Measurements from ENCODE around the gene VAV2. TPM values are rescaled to one million over a fixed set of nuclear protein-coding genes. Genes with fewer than 3 reads are reported as not detected.
A peak's percentile ranks its signal among the peaks of the same experiment; 100 is the strongest.

The VAV2 gene
- total RNA-seq, 4 donors from 2014 or later = 10.3 to 20.1 (median 13.1) TPM

GRCh38 chr9:133971981-133972941, 19.9 kb downstream of the VAV2 start:
- TF ChIP-seq CTCF (IDR thresholded peaks at IDR 0.05) = no peak

GRCh38 chr9:133971121-133971951, 20.8 kb downstream of the VAV2 start:
- H3K4me3 ChIP-seq = no peak overlapping the region
- no peaks in the 10 kb centered on the region for H3K9me3 ChIP-seq
- TF ChIP-seq CTCF (IDR thresholded peaks at IDR 0.05) = no peak
- TF ChIP-seq EP300 (IDR thresholded peaks at IDR 0.05) = no peak
- peak overlapping the region in 1 of 4 donors; percentile 50 for H3K27ac ChIP-seq
- no peak for DNase-seq (ENCODE audit: low spot score in 2 of 2)
- no peaks in the 10 kb centered on the region for H3K36me3 ChIP-seq
- peaks cover 0 to 55% (median 15%) of the 10 kb centered on the region in 4 donors for H3K4me1 ChIP-seq
- H3K27me3 ChIP-seq = no peaks in the 10 kb centered on the region
- 60 to 66% methylated on average over 16 to 21 of the region's 22 CpGs for WGBS, 2 donors

More at GRCh38 chr9:133971981-133972941, 19.9 kb downstream of the VAV2 start:
- 77 to 82% methylated on average over 29 to 30 of the region's 30 CpGs for WGBS, 2 donors
- no peak for DNase-seq (ENCODE audit: low spot score in 2 of 2)
- Histone ChIP-seq H3K27me3 (no peaks in the 10 kb centered on the region), H3K9me3 (no peaks in the 10 kb centered on the region), H3K4me1 (peaks cover 0 to 64% (median 15%) of the 10 kb centered on the region in 4 donors), H3K36me3 (no peaks in the 10 kb centered on the region), H3K27ac (peak overlapping the region in 1 of 4 donors; percentile 50), H3K4me3 (no peak overlapping the region)

GRCh38 chr9:133970581-133971058, 21.5 kb downstream of the VAV2 start:
- Histone ChIP-seq H3K4me1 (peaks cover 0 to 52% (median 15%) of the 10 kb centered on the region in 4 donors), H3K9me3 (no peaks in the 10 kb centered on the region), H3K36me3 (no peaks in the 10 kb centered on the region), H3K27me3 (no peaks in the 10 kb centered on the region), H3K27ac (no peak overlapping the region), H3K4me3 (no peak overlapping the region)
- TF ChIP-seq CTCF (IDR thresholded peaks at IDR 0.05) (no peak), POLR2A (IDR thresholded peaks at IDR 0.05) (no peak)
- WGBS, 2 donors = 65 to 72% methylated on average over 6 of the region's 6 CpGs
- no peak for DNase-seq (ENCODE audit: low spot score in 2 of 2)

GRCh38 chr9:133969681-133970580, 22.2 kb downstream of the VAV2 start:
- DNase-seq (ENCODE audit: low spot score in 2 of 2) = no peak
- no peak overlapping the region for H3K4me3 ChIP-seq
- H3K36me3 ChIP-seq = no peaks in the 10 kb centered on the region
- WGBS, 2 donors = 86 to 93% methylated on average over 17 to 25 of the region's 25 CpGs
- no peaks in the 10 kb centered on the region for H3K27me3 ChIP-seq
- no peak overlapping the region for H3K27ac ChIP-seq
- H3K4me1 ChIP-seq = peaks cover 0 to 52% (median 15%) of the 10 kb centered on the region in 4 donors
- peaks cover 0 to 4% (median under 1%) of the 10 kb centered on the region in 4 donors for H3K9me3 ChIP-seq
- TF ChIP-seq EP300 (IDR thresholded peaks at IDR 0.05) (no peak), CTCF (IDR thresholded peaks at IDR 0.05) (no peak), POLR2A (IDR thresholded peaks at IDR 0.05) (no peak)

Data from tibial nerve (tissue), 4 donors.